Ovary (tissue), 9 donors: ENCODE results near the gene DUSP6. TPM values are rescaled to one million over a fixed set of nuclear protein-coding genes. Genes with fewer than 3 reads are reported as not detected.

ENCODE experiments used
- DNase-seq, 5 donors: peaks; one replicate each; pipeline ENCODE4 v3.0.0-alpha.2; 2019 to 2020
- H3K27ac ChIP-seq, 2 donors: fragments of 200-600 bp; one replicate each; pipeline versions ENCODE4 v1.5.1 to v1.8.0; 2019 to 2022
- H3K27me3 ChIP-seq: fragments of 200-600 bp; one replicate; pipeline ENCODE4 v1.8.0; 2022
- H3K36me3 ChIP-seq: fragments of 200-600 bp; sonication (generic); one replicate; pipeline ENCODE4 v1.5.1; 2019
- H3K4me1 ChIP-seq: one replicate; pipeline ENCODE4 v1.8.1; 2013; ENCODE audit warnings: mild to moderate bottlenecking, moderate library complexity; ENCODE audit not compliant: insufficient read depth
- H3K4me3 ChIP-seq: fragments of 200-600 bp; sonication (generic); one replicate; pipeline ENCODE4 v1.5.1; 2017
- H3K9me3 ChIP-seq, 2 donors: fragments of 200-600 bp in 1 of 2; sonication (generic) in 1 of 2; one replicate each; pipeline versions ENCODE4 v1.5.1 to v1.8.1; 2013 to 2019; ENCODE audit warnings: mild to moderate bottlenecking in 1 of 2, moderate library complexity in 1 of 2
- EP300 ChIP-seq: sonication (generic); formaldehyde crosslinking; IDR thresholded peaks from one replicate; pipeline ENCODE4 v1.6.1; 2017; ENCODE audit warnings: antibody characterized with exemption
- POLR2A ChIP-seq: fragments of 450-650 bp; IDR thresholded peaks from one replicate; pipeline ENCODE4 v1.6.1; 2017; ENCODE audit warnings: antibody characterized with exemption, mild to moderate bottlenecking, moderate library complexity
- WGBS, 3 donors: extraction: QIAGEN DNeasy Blood & Tissue Kit in 1 of 3; methylation state at CpG; one replicate each; pipeline versions ENCODE4 v1.1.5 to v1.1.7; 2013 to 2017; 5-methylcytosine and 5-hydroxymethylcytosine counted together
- intact Hi-C, 4 donors: fragments of 100-400 bp; cut with DNase I; formaldehyde crosslinking; loops; one replicate each; pipeline versions ENCODE4 v1.11.0 to v1.15.1; 2022 to 2023
- polyA plus RNA-seq, 2 donors: library from polyadenylated mRNA; stranded (reverse); fragments of 200-250 nt in 1 of 2; fragments of 350-450 nt in 1 of 2; fragmentation: Illumina TruSeq in 1 of 2; extraction: RNeasy Lipid Tissue Mini Kit (QIAGEN cat#74804) in 1 of 2; gene quantifications; one replicate each; pipeline ENCODE4 v1.2.3, GENCODE V29; 2013 to 2014
- total RNA-seq, 7 donors: library from RNA; depleted of rRNA in 2 of 7; stranded (reverse); fragments of >200 nt in 2 of 7; fragmentation: NEBNext Ultra II Directional in 3 of 7; extraction: Animal tissue kit (Norgen Biotek cat#: 25700) in 3 of 7; gene quantifications; one replicate each; pipeline versions ENCODE4 v1.1.0 to v1.2.4, GENCODE V29; 2016 to 2023
- TF ChIP-seq, protein P1 (sequence below), 3 donors: fragments of 450-650 bp in 2 of 3; fragments of 200-600 bp in 1 of 3; IDR thresholded peaks; one replicate each; pipeline versions ENCODE4 v1.5.1 to v1.8.0; 2016 to 2022; ENCODE audit warnings: antibody characterized with exemption in 3 of 3, mild to moderate bottlenecking in 1 of 3
- donor health status: DM: no; HTN: no; CAD: no; lungs with moderate emphysema.
- donor health status: DM: no; HTN: no; CAD: no.
- donor health status: Bipolar disorder and iron deficiency.
- donor health status: DM: yes; HTN: yes; CAD: no.
- donor health status: DM: no; HTN: no; CAD: no.
- donor health status: DM: yes; HTN: yes; CAD: no.

Gene DUSP6
- total and polyA plus RNA-seq, 9 donors = 10.8 to 35.5 (median 20.5) TPM

DNA sequence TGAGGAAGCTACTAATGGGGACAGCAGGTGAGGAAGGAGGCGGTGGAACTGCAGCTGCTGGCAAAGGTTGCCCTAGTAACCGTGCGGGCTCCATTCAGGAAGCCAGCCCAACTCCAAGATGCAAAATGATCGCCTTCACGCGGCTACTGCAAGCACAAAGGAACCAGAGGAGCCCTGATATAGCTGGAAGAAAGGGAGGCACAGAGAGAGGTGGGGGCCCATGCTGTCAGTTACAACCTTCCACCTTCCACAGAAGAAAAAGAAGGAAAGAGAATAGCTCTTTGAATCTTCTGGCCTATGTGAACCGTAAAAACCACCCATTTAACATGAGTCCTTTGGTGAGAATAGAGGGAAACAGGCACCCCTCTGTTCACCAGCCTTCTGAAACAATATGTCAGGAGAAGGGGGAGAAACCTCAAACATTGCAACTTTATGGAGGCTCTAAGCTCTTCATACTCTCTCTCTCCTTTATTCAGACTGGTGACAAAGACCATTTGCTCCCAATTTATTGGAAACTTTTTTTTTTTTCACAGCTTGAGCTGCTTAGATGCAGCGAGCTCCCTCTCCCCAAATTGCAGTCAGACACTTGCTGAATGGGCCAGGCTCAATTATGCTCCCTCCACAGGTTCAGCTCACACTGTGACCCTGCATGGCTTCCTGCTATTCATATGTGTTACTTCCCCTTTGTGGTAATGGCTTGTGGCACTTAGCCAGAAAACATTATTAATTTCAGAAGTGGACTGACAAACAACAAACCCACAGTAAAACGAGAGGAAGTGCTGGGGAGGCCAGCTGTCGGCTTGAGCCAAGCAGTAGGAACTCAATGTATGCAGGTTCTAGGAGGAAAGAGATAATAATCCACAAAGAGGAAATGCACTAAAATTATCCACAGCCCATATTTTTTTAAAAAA is 6.2 kb downstream of the DUSP6 start:
- Histone ChIP-seq H3K4me1 (peaks cover 3% of the 10 kb centered on the region), H3K27ac (no peak overlapping the region), H3K27me3 (no peaks in the 10 kb centered on the region), H3K4me3 (no peak overlapping the region), H3K36me3 (no peaks in the 10 kb centered on the region), H3K9me3 (no peaks in the 10 kb centered on the region)
- TF ChIP-seq EP300 (no peak), POLR2A (no peak)
- TF ChIP-seq, protein P1, sequence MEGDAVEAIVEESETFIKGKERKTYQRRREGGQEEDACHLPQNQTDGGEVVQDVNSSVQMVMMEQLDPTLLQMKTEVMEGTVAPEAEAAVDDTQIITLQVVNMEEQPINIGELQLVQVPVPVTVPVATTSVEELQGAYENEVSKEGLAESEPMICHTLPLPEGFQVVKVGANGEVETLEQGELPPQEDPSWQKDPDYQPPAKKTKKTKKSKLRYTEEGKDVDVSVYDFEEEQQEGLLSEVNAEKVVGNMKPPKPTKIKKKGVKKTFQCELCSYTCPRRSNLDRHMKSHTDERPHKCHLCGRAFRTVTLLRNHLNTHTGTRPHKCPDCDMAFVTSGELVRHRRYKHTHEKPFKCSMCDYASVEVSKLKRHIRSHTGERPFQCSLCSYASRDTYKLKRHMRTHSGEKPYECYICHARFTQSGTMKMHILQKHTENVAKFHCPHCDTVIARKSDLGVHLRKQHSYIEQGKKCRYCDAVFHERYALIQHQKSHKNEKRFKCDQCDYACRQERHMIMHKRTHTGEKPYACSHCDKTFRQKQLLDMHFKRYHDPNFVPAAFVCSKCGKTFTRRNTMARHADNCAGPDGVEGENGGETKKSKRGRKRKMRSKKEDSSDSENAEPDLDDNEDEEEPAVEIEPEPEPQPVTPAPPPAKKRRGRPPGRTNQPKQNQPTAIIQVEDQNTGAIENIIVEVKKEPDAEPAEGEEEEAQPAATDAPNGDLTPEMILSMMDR (IDR thresholded peaks at IDR 0.05) = no peak
- intact Hi-C loops = loop anchor here in 1 of 4 donors (10.0 kb wide), 1 partner anchor 119 kb away; no protein-coding TSS in a partner anchor
- WGBS, 3 donors = 69 to 72% (median 71%) methylated on average over 10 of the region's 10 CpGs
- DNase-seq = no peak

DNA sequence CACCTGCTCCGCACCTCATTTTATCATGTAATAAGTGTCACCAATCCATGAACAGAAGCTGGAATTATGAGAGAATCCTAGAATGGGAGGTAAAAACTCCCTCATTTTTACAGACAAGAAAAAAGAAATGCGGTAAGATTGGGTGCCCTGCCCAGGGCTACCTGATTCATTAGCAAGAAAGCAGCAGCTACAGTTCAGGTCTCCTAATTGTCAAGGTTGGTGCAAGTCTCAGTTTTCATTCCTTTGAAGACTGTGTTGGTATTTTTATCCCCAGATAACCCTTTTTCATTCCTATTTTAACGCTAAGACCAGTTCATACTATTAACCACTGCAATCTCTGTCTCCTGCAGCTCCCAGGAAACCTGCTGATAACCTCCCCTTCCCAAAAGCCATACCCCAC is 6.9 kb downstream of the DUSP6 start:
- no peak for DNase-seq
- H3K9me3 ChIP-seq = no peaks in the 10 kb centered on the region
- WGBS, 3 donors = 86 to 91% (median 87%) methylated on average over 3 of the region's 3 CpGs
- H3K4me3 ChIP-seq = no peak overlapping the region
- intact Hi-C loops = loop anchor here in 1 of 4 donors (10.0 kb wide), 1 partner anchor 119 kb away; no protein-coding TSS in a partner anchor
- no peaks in the 10 kb centered on the region for H3K4me1 ChIP-seq
- H3K27ac ChIP-seq = no peak overlapping the region
- H3K27me3 ChIP-seq = no peaks in the 10 kb centered on the region
- H3K36me3 ChIP-seq = no peaks in the 10 kb centered on the region
- no peak for TF ChIP-seq EP300
- TF ChIP-seq, protein P1 (IDR thresholded peaks at IDR 0.05) = no peak
- TF ChIP-seq POLR2A = no peak

DNA sequence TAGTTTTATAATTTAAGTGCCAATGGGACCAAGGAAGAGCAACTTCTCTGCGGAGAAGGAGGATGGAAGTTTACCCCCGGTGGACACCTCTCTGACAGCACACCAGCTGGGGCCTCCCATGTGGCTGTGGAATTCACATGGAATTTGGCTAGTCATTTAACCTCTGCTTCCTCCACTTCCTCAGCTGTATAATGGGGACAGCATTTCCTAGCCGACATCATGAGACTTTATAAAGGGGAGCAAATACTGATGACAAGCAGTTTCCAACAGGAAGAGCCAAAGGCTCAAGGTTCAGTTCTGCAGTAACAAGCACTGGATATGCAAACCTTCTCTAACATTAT is 7.5 kb downstream of the DUSP6 start:
- Histone ChIP-seq H3K4me1 (no peaks in the 10 kb centered on the region), H3K9me3 (no peaks in the 10 kb centered on the region), H3K27ac (no peak overlapping the region), H3K36me3 (no peaks in the 10 kb centered on the region), H3K27me3 (no peaks in the 10 kb centered on the region), H3K4me3 (no peak overlapping the region)
- TF ChIP-seq EP300 (no peak), POLR2A (no peak)
- TF ChIP-seq, protein P1 (IDR thresholded peaks at IDR 0.05) = no peak
- WGBS, 3 donors = 82 to 89% (median 83%) methylated on average over 3 of the region's 3 CpGs
- no peak for DNase-seq
- intact Hi-C loops = loop anchor here in 1 of 4 donors (10.0 kb wide), 1 partner anchor 120 kb away; no protein-coding TSS in a partner anchor

DNA sequence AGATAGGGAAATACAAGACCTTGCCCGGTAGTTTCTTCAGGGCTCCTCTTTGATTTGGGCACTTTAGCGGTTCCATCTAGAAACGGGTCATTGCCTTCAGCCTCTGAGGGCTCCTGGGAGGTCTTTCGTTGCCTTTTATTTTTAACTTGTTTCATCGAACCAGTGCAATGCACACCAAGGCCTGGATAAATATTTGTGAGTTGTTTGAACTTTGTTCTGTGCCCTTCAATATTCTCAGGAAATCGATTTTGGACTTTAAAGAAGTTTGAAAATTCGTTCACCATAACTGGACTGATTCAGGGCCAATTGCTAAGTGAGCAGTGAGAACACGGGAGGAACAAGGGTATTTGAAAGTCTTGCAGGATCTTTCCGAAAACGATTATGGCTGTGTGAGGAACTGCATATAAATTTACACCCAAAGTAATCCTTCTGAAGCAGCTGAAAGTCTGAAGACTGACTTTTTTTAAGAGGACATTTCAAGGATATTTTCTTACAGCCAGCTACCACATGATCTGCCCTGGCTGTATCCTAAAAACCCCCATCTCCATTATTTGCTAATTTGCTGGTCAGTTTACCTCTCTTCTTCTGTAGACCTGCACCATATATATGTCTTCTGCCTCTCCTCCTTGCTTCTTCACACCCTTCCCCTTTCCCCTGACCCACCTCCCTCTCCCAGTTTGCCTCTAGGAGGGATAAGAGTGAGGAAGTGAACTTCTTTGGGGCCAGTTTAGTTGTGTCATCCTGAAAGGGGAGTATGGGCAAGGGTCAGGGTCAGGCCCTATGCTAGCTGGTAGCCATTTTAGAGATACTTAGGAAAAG is 8.0 kb downstream of the DUSP6 start:
- Histone ChIP-seq H3K4me1 (no peaks in the 10 kb centered on the region), H3K36me3 (no peaks in the 10 kb centered on the region), H3K27ac (no peak overlapping the region), H3K27me3 (no peaks in the 10 kb centered on the region), H3K4me3 (no peak overlapping the region), H3K9me3 (no peaks in the 10 kb centered on the region)
- 80 to 86% (median 85%) methylated on average over 10 of the region's 10 CpGs for WGBS, 3 donors
- TF ChIP-seq EP300 = no peak
- no peak for TF ChIP-seq POLR2A
- no peak for DNase-seq
- intact Hi-C loops = loop anchor here in 1 of 4 donors (10.0 kb wide), 1 partner anchor 121 kb away; no protein-coding TSS in a partner anchor
